DOHH2 (cell line): ENCODE results near the gene ADCY6.

Source experiments
- CTCF ChIP-seq: fragments of 200-600 bp; sonication (generic); IDR thresholded peaks from one replicate; pipeline ENCODE4 v1.5.1; 2014; ENCODE audit warnings: antibody characterized with exemption, mild to moderate bottlenecking, low read depth, low read length; ENCODE audit not compliant: poor library complexity, severe bottlenecking
- EZH2phosphoT487 ChIP-seq: fragments of 200-600 bp; sonication (generic); IDR thresholded peaks from 2 replicates; pipeline ENCODE4 v1.6.1; 2017; ENCODE audit warnings: borderline replicate concordance, mild to moderate bottlenecking, antibody characterized with exemption, low read length, moderate library complexity, mixed read lengths

GRCh38 chr12:48794870-48795269 is 6.0 kb upstream of the ADCY6 start:
- TF ChIP-seq CTCF = no peak
- TF ChIP-seq EZH2phosphoT487 = no peak
